Motor neuron (in vitro differentiated cells): Measurements from ENCODE around the gene MRPL37. TPM values are rescaled to one million over a fixed set of nuclear protein-coding genes. Genes with fewer than 3 reads are reported as not detected.
A peak's percentile ranks its signal among the peaks of the same experiment; 100 is the strongest.

Experiments used
- ATAC-seq, 8 experiments: fragments of 200-7000 bp; cut with Tn5 transposase; replicated peaks in 6 of 8; 2 replicates each; pipeline ENCODE4 v1.8.0; 2021; ENCODE audit warnings: mild to moderate bottlenecking in 8 of 8, moderate library complexity in 8 of 8
- H3K27ac ChIP-seq, 2 donors: fragments of 250-450 bp; sonication (Bioruptor Pico); 2 replicates each; pipeline ENCODE4 v1.9.0; 2021; ENCODE audit warnings: antibody characterized with exemption in 2 of 2, mild to moderate bottlenecking in 2 of 2, moderate library complexity in 1 of 2
- H3K4me1 ChIP-seq, 2 donors: fragments of 250-450 bp; sonication (Bioruptor Pico); replicated peaks in 1 of 2; 2 replicates each; pipeline ENCODE4 v1.6.1; 2021; ENCODE audit warnings: antibody characterized with exemption in 2 of 2, mild to moderate bottlenecking in 2 of 2, moderate library complexity in 1 of 2
- H3K4me3 ChIP-seq, 5 donors: fragments of 250-450 bp; sonication (Bioruptor Pico); 2 replicates each; pipeline ENCODE4 v1.9.0; 2021; ENCODE audit warnings: antibody characterized with exemption in 5 of 5, mild to moderate bottlenecking in 5 of 5, moderate library complexity in 4 of 5
- WGBS, 10 experiments: fragments of 450-650 bp; shearing (Covaris generic); methylation state at CpG; one replicate each; pipeline ENCODE4 v1.0.0; 2022; 5-methylcytosine and 5-hydroxymethylcytosine counted together
- in situ Hi-C, 9 experiments: fragments of 400-800 bp; cut with MboI; loops; one replicate each; pipeline ENCODE4 v1.15.0; 2021; ENCODE audit warnings: low sequenced_read_pairs in 9 of 9, low pct_unique_long_range_greater_than_20kb in 2 of 9; ENCODE audit not compliant: unreplicated experiment in 9 of 9
- total RNA-seq, 8 experiments: library from RNA; unstranded; fragments of 300-600 nt; gene quantifications; 2 replicates each; pipeline versions ENCODE4 v1.2.3 to v1.2.4, GENCODE V29; 2022

MRPL37 gene
- total RNA-seq, 8 experiments from 2014 or later: 49.7 to 101 (median 78.5) TPM

- in situ Hi-C loops: no loop called here
- 63 to 100% (median 67%) methylated on average over 1 of the region's 1 CpG; no CpG with 5 or more reads in 5 of the 10 experiments for WGBS, 10 experiments
- H3K27ac ChIP-seq: no peak overlapping the region
- H3K4me1 ChIP-seq: no peaks in the 10 kb centered on the region
- no peak for ATAC-seq
- no peak overlapping the region for H3K4me3 ChIP-seq
Measured at GRCh38 chr1:54212872-54213271, 12.9 kb downstream of the MRPL37 start.

DNA sequence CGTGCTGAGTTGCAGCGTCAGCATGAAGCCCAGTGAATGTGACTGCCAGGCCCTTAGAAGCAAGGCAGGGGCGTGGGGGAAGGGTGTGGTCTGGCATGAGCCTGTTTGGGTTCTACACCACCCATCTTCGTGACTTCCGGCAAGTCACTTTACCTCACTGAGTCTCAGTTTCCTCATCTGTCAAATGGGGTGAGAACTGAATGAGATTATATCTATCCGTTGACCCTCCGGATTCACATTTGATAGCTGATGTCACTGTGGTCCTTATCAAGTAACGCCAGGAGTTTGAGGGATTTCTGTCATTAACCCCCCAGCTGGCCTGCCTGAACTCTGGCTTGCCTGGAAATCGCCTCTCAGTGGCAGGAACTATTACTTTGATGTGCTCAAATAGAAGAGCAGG lies 15.6 kb downstream of the MRPL37 start:
- Histone ChIP-seq H3K27ac (no peak overlapping the region), H3K4me3 (no peak overlapping the region), H3K4me1 (peaks cover 11 to 13% of the 10 kb centered on the region in 2 donors)
- in situ Hi-C loops: no loop called here
- WGBS, 10 experiments: 81 to 100% (median 95%) methylated on average over 1 to 7 of the region's 9 CpGs; no CpG with 5 or more reads in 2 of the 10 experiments
- ATAC-seq: no peak

- Histone ChIP-seq H3K4me3 (no peak overlapping the region), H3K27ac (peak overlapping the region in 1 of 2 donors; percentile 12), H3K4me1 (peaks cover 13 to 19% of the 10 kb centered on the region in 2 donors)
- 50 to 100% (median 92%) methylated on average over 1 to 10 of the region's 11 CpGs; no CpG with 5 or more reads in 3 of the 10 experiments for WGBS, 10 experiments
- in situ Hi-C loops: no loop called here
- peak in 3 of 8 experiments; percentile 41 to 71 (median 64) for ATAC-seq
Measured at GRCh38 chr1:54218883-54219687, 19.1 kb downstream of the MRPL37 start.

GRCh38 chr1:54219688-54220003 lies 19.7 kb downstream of the MRPL37 start:
- no peak for ATAC-seq
- no peak overlapping the region for H3K4me3 ChIP-seq
- in situ Hi-C loops: no loop called here
- peaks cover 13 to 19% of the 10 kb centered on the region in 2 donors for H3K4me1 ChIP-seq
- WGBS, 10 experiments: 0 to 100% (median 87%) methylated on average over 1 to 3 of the region's 3 CpGs; no CpG with 5 or more reads in 1 of the 10 experiments
- no peak overlapping the region for H3K27ac ChIP-seq

- ATAC-seq: peak in 7 of 8 experiments; percentile 29 to 85 (median 82)
- peaks cover 13 to 19% of the 10 kb centered on the region in 2 donors for H3K4me1 ChIP-seq
- WGBS, 10 experiments: 23 to 68% (median 56%) methylated on average over 3 to 13 of the region's 18 CpGs; no CpG with 5 or more reads in 4 of the 10 experiments
- H3K27ac ChIP-seq: peak overlapping the region in 1 of 2 donors; percentile 9
- in situ Hi-C loops: no loop called here
- no peak overlapping the region for H3K4me3 ChIP-seq
Measured at GRCh38 chr1:54220004-54220811, 20.2 kb downstream of the MRPL37 start.

DNA sequence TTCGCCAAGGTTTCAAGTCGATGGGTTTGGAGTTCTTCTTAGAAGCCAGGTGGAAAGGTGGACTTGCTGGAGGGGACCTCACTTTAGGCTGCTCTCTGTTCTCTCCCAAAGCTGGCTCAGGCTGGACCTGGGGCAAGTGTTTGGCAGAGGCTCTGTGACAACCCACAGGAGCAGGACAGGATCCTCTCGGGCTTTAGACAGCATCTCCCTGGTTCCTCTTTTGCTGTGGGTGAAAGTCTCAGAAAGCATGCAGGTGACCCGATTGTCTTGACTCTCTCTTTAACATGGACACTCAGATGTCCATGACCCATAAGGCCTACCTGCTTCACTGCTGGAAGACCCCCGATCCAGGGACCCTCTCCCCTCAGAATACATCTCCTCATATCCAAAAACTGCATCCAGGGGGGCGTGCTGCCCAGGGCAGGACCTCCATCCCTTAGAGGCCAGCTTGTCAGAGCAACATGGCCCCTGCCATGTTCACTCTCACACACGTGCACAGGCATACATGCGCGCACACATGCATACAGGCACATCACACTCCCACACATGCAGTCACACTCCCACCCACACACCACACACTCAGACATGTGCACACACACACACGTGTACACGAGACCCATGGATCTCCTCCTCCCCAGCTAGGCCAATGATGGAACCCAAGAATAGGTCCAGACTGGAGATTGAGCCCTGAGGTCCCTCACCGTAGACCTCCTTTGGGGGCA lies 21.3 kb downstream of the MRPL37 start:
- Histone ChIP-seq H3K4me3 (no peak overlapping the region), H3K27ac (no peak overlapping the region), H3K4me1 (peaks cover 13 to 19% of the 10 kb centered on the region in 2 donors)
- in situ Hi-C loops: no loop called here
- ATAC-seq: no peak
- 72 to 100% (median 95%) methylated on average over 1 to 9 of the region's 12 CpGs; no CpG with 5 or more reads in 2 of the 10 experiments for WGBS, 10 experiments

DNA sequence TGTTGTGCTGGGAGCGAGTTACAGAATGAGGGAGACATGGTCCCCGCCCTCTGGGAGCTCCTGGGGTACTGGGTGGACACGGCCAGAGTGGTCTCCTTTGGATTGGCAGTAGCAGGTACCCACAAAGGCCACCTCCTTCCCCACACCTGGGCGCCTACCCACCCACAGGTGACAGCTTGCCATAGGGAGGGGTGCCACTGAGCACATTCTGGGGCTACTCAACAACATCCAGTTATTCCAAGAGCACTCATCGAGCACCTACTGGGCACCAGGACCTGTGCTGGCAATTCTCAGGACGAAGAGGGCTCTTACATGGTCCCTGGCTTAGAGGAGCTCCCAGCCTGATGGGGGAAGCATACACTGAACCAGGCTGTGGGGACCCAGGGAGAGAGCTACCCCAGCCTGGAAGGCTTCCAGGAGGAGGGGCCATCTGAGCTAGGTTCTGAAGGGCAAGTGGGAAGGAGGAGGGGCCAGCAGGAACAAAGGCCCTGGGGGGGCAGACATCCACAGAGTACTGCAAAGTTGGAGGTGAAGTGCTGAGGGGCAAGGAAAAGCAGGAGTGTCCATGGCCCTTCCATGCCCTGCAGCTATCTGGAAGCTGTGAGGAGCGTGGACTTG lies 22.0 kb downstream of the MRPL37 start:
- no peak overlapping the region for H3K4me3 ChIP-seq
- in situ Hi-C loops: no loop called here
- no peak overlapping the region for H3K27ac ChIP-seq
- ATAC-seq: no peak
- peaks cover 17 to 20% of the 10 kb centered on the region in 2 donors for H3K4me1 ChIP-seq
- WGBS, 10 experiments: 86 to 100% (median 95%) methylated on average over 1 to 4 of the region's 7 CpGs; no CpG with 5 or more reads in 5 of the 10 experiments

- ATAC-seq: no peak
- Histone ChIP-seq H3K27ac (no peak overlapping the region), H3K4me3 (no peak overlapping the region), H3K4me1 (peaks cover 20 to 28% of the 10 kb centered on the region in 2 donors)
- in situ Hi-C loops: no loop called here
- 67 to 97% (median 82%) methylated on average over 1 to 4 of the region's 6 CpGs; no CpG with 5 or more reads in 3 of the 10 experiments for WGBS, 10 experiments
Measured at GRCh38 chr1:54222711-54223110, 22.7 kb downstream of the MRPL37 start.

GRCh38 chr1:54223441-54224202 lies 23.7 kb downstream of the MRPL37 start:
- no peak for ATAC-seq
- WGBS, 10 experiments: 87 to 100% (median 97%) methylated on average over 2 to 12 of the region's 16 CpGs; no CpG with 5 or more reads in 4 of the 10 experiments
- peak overlapping the region in 1 of 2 donors; percentile 29 for H3K27ac ChIP-seq

DNA sequence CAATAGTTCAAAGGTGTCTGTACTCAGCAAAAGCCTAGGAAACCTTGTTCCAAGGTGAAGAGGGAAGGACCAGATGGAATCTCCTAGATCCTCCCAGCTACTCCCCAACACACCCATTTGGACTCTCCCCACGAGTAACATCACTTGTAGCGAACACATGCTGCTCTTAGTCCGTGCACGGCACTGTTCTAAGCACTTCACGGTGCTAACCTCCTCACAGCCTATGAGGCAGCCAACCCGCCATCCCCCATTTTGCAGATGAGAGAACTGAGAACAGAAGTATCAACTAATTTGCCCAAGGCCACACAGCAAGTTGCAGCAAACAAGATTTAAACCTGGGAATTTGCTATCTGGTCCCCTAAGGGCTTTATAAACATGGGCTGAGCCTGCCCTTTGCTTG lies 24.3 kb downstream of the MRPL37 start:
- no peak for ATAC-seq
- 40 to 93% (median 82%) methylated on average over 1 to 6 of the region's 6 CpGs; no CpG with 5 or more reads in 4 of the 10 experiments for WGBS, 10 experiments
- H3K27ac ChIP-seq: no peak overlapping the region
- peaks cover 20 to 37% of the 10 kb centered on the region in 2 donors for H3K4me1 ChIP-seq
- H3K4me3 ChIP-seq: no peak overlapping the region
- in situ Hi-C loops: no loop called here

More at GRCh38 chr1:54223441-54224202, 23.7 kb downstream of the MRPL37 start:
- Histone ChIP-seq H3K4me3 (no peak overlapping the region), H3K4me1 (peaks cover 20 to 37% of the 10 kb centered on the region in 2 donors)
- in situ Hi-C loops: no loop called here

- Histone ChIP-seq H3K4me1 (peaks cover 10 to 26% of the 10 kb centered on the region in 2 donors), H3K27ac (no peak overlapping the region), H3K4me3 (no peak overlapping the region)
- in situ Hi-C loops: no loop called here
- no peak for ATAC-seq
- 80 to 100% (median 89%) methylated on average over 2 to 6 of the region's 6 CpGs for WGBS, 10 experiments
Measured at GRCh38 chr1:54225378-54225777, 25.4 kb downstream of the MRPL37 start.
